ENCODE results near the gene CDH23. TPM values are rescaled to one million over a fixed set of nuclear protein-coding genes. Genes with fewer than 3 reads are reported as not detected.

Gene CDH23
- total and polyA plus RNA-seq, 2 donors (not counting 1 experiment from before 2014, with no cell fraction given), result 0.37 to 0.89 TPM

GRCh38 chr10:71569775-71570588 is 173.3 kb downstream of the CDH23 start:
- Histone ChIP-seq H3K36me3 (replicated peaks in 1 of 2; ENCODE audit: control extremely low read depth in 1 of 2, control insufficient read depth in 1 of 2, extremely low read depth in 1 of 2, insufficient read depth in 2 of 2, low read length in 1 of 2) (no peaks in the 10 kb centered on the region), H3K27ac (ENCODE audit: low read length in 2 of 2) (no peak overlapping the region), H3K4me2 (replicated peaks; ENCODE audit: low read depth, low read length, poor library complexity, severe bottlenecking) (no peak overlapping the region), H3K27me3 (replicated peaks in 1 of 4; ENCODE audit: control extremely low read depth in 1 of 4, control insufficient read depth in 3 of 4, insufficient read depth in 4 of 4, low read length in 3 of 4) (no peaks in the 10 kb centered on the region), H3K9ac (ENCODE audit: low read length) (no peak overlapping the region), H4K20me1 (ENCODE audit: control insufficient read depth, insufficient read depth, low read length, poor library complexity, severe bottlenecking) (no peaks in the 10 kb centered on the region), H2AFZ (ENCODE audit: insufficient read depth, low read depth, low read length, poor library complexity, severe bottlenecking) (no peak overlapping the region), H3K4me3 (ENCODE audit: control extremely low read depth in 1 of 5, extremely low read depth in 1 of 5, insufficient read depth in 1 of 5, low read depth in 2 of 5, low read length in 4 of 5) (no peak overlapping the region), H3K9me3 (ENCODE audit: control extremely low read depth in 1 of 3, control insufficient read depth in 2 of 3, insufficient read depth in 1 of 3, low read length in 2 of 3) (no peaks in the 10 kb centered on the region), H3K79me2 (ENCODE audit: control insufficient read depth, insufficient read depth, low read length) (no peaks in the 10 kb centered on the region), H3K4me1 (ENCODE audit: control insufficient read depth in 2 of 2, insufficient read depth in 2 of 2, low read length in 2 of 2) (no peaks in the 10 kb centered on the region)
- peaks cover 5% of the 10 kb centered on the region for H3K27me3 Mint-ChIP-seq
- TF ChIP-seq EZH2 (IDR thresholded peaks at IDR 0.05; ENCODE audit: borderline replicate concordance, insufficient read depth, low read depth, low read length, poor library complexity, severe bottlenecking), result no peak
- TF ChIP-seq CTCF (IDR thresholded peaks at IDR 0.05), result peak; percentile 86
- H3K9me3 Mint-ChIP-seq (ENCODE audit: insufficient read depth), result no peaks in the 10 kb centered on the region
- CTCF ChIA-PET, result interaction anchor here (0.6 to 8.7 kb wide), 40 partner anchors 7 to 269 kb away, joined by 3 to 186 read pairs (median 4); partner anchors contain the start of genes CDH23 and SLC29A3
- intact Hi-C loops (cut with micrococcal nuclease), result loop anchor here (1.0 to 5.0 kb wide), 3 partner anchors 139 to 186 kb away; partner anchors contain the start of gene CDH23
- WGBS (ENCODE audit: insufficient coverage), result 57% methylated on average over 6 of the region's 6 CpGs
- H3K4me3 Mint-ChIP-seq, result no peak overlapping the region
- no peak overlapping the region for H3K27ac Mint-ChIP-seq
- H3K4me1 Mint-ChIP-seq, result no peaks in the 10 kb centered on the region
- DNase-seq (peak; percentile 77), ATAC-seq (ENCODE audit: low read depth) (peak; percentile 57)
- POLR2A ChIA-PET, result no interaction called here
